WTC11 (cell line): ENCODE measurements around the gene EIF5B. TPM values are rescaled to one million over a fixed set of nuclear protein-coding genes. Genes with fewer than 3 reads are reported as not detected.

ENCODE experiments used
- ATAC-seq: fragments of 200-7000 bp; cut with Tn5 transposase; 2 replicates; pipeline ENCODE4 v1.10.0; 2021; ENCODE audit warnings: mild to moderate bottlenecking, moderate library complexity
- CTCF ChIA-PET: fragments of 300-600 bp; sonication (Branson Sonifier 250); formaldehyde crosslinking; loops from one replicate; lab custom pipeline; 2021; ENCODE audit warnings: antibody characterized with exemption; lab: Charles Lee
- POLR2A ChIA-PET: fragments of 350-600 bp; sonication (Branson Sonifier 250); formaldehyde crosslinking; loops from one replicate; lab custom pipeline; 2021; ENCODE audit warnings: antibody characterized with exemption; lab: Charles Lee
- DNase-seq: peaks from one replicate; pipeline ENCODE4 v3.0.0; 2021; ENCODE audit warnings: low spot score
- H3K27ac Mint-ChIP-seq: 2 replicates; pipeline ENCODE4 v1.8.0; 2021; ENCODE audit warnings: mixed read lengths
- H3K27me3 Mint-ChIP-seq: 2 replicates; pipeline ENCODE4 v1.8.0; 2021; ENCODE audit warnings: low read depth, mild to moderate bottlenecking, moderate library complexity, mixed read lengths
- H3K36me3 Mint-ChIP-seq: 2 replicates; pipeline ENCODE4 v1.8.0; 2021; ENCODE audit warnings: mixed read lengths
- H3K4me1 Mint-ChIP-seq: 2 replicates; pipeline ENCODE4 v1.8.0; 2022; ENCODE audit warnings: mixed read lengths
- H3K4me3 Mint-ChIP-seq: 2 replicates; pipeline ENCODE4 v1.8.0; 2021; ENCODE audit warnings: mild to moderate bottlenecking, moderate library complexity, mixed read lengths
- H3K9me3 Mint-ChIP-seq: 2 replicates; pipeline ENCODE4 v1.8.0; 2021; ENCODE audit warnings: mixed read lengths
- ESRRA ChIP-seq: sonication (generic); formaldehyde crosslinking; IDR thresholded peaks from 2 replicates; pipeline ENCODE4 v1.8.1; 2022; ENCODE audit warnings: mild to moderate bottlenecking, missing genetic modification reagents, borderline replicate concordance
- GABPB1 ChIP-seq: sonication (generic); formaldehyde crosslinking; IDR thresholded peaks from 2 replicates; pipeline ENCODE4 v1.8.1; 2023; ENCODE audit warnings: mild to moderate bottlenecking, missing genetic modification reagents
- IRF2 ChIP-seq: sonication (generic); formaldehyde crosslinking; IDR thresholded peaks from 2 replicates; pipeline ENCODE4 v1.8.0; 2022; ENCODE audit warnings: low read depth, missing genetic modification reagents, borderline replicate concordance
- MXD4 ChIP-seq: fragments of 250-450 bp; sonication (Bioruptor Pico); IDR thresholded peaks from 2 replicates; pipeline ENCODE4 v1.8.0; 2021; ENCODE audit warnings: mild to moderate bottlenecking, moderate library complexity, borderline replicate concordance
- NFATC4 ChIP-seq: fragments of 250-450 bp; sonication (Bioruptor Pico); IDR thresholded peaks from 2 replicates; pipeline ENCODE4 v1.9.0; 2021; ENCODE audit warnings: mild to moderate bottlenecking
- TEAD1 ChIP-seq: sonication (generic); formaldehyde crosslinking; IDR thresholded peaks from 2 replicates; pipeline ENCODE4 v1.8.0; 2022; ENCODE audit warnings: mild to moderate bottlenecking, missing genetic modification reagents
- TEAD4 ChIP-seq: sonication (generic); formaldehyde crosslinking; IDR thresholded peaks from 2 replicates; pipeline ENCODE4 v1.8.0; 2022; ENCODE audit warnings: mild to moderate bottlenecking, missing genetic modification reagents
- ZNF121 ChIP-seq: sonication (generic); formaldehyde crosslinking; IDR thresholded peaks from 2 replicates; pipeline ENCODE4 v1.8.0; 2023; ENCODE audit warnings: missing genetic modification reagents
- ZNF263 ChIP-seq: sonication (generic); formaldehyde crosslinking; IDR thresholded peaks from 2 replicates; pipeline ENCODE4 v1.8.1; 2022; ENCODE audit warnings: low read depth, mild to moderate bottlenecking, moderate library complexity, missing genetic modification reagents
- ZNF423 ChIP-seq: fragments of 250-450 bp; sonication (Bioruptor Pico); IDR thresholded peaks from 2 replicates; pipeline ENCODE4 v2.1.2; 2022; ENCODE audit warnings: mild to moderate bottlenecking, moderate library complexity
- ZNF671 ChIP-seq: fragments of 250-450 bp; sonication (Bioruptor Pico); IDR thresholded peaks from 2 replicates; pipeline ENCODE4 v1.8.0; 2021; ENCODE audit warnings: mild to moderate bottlenecking
- total RNA-seq: library from RNA; stranded (reverse); gene quantifications from 3 replicates; pipeline ENCODE4 v1.2.3, GENCODE V29; 2021
- TF ChIP-seq, protein P1 (sequence below): sonication (generic); formaldehyde crosslinking; IDR thresholded peaks from 2 replicates; pipeline ENCODE4 v1.8.0; 2023; ENCODE audit warnings: missing genetic modification reagents, mild to moderate bottlenecking, borderline replicate concordance
- TF ChIP-seq, protein P2 (sequence below): sonication (generic); formaldehyde crosslinking; IDR thresholded peaks from 2 replicates; pipeline ENCODE4 v1.8.1; 2023; ENCODE audit warnings: mild to moderate bottlenecking, missing genetic modification reagents, moderate library complexity
- TF ChIP-seq, protein P3 (sequence below): sonication (generic); formaldehyde crosslinking; IDR thresholded peaks from 2 replicates; pipeline ENCODE4 v1.8.1; 2022; ENCODE audit warnings: missing genetic modification reagents, borderline replicate concordance
- TF ChIP-seq, protein P4 (sequence below): fragments of 250-450 bp; sonication (Bioruptor Pico); IDR thresholded peaks from 2 replicates; pipeline ENCODE4 v1.8.0; 2021; ENCODE audit warnings: mild to moderate bottlenecking
- TF ChIP-seq, protein P5 (sequence below): sonication (generic); formaldehyde crosslinking; IDR thresholded peaks from 2 replicates; pipeline ENCODE4 v1.8.1; 2022; ENCODE audit warnings: low read depth, missing genetic modification reagents, borderline replicate concordance
- TF ChIP-seq, protein P6 (sequence below): fragments of 200-600 bp; IDR thresholded peaks from 2 replicates; pipeline ENCODE4 v1.8.0; 2022; ENCODE audit warnings: antibody characterized with exemption
- TF ChIP-seq, protein P7 (sequence below): sonication (generic); formaldehyde crosslinking; conservative IDR thresholded peaks from 2 replicates; pipeline ENCODE4 v1.8.1; 2022; ENCODE audit warnings: mild to moderate bottlenecking, missing genetic modification reagents

EIF5B gene
- total RNA-seq, 1 experiment from 2014 or later, result 68.8 TPM

DNA sequence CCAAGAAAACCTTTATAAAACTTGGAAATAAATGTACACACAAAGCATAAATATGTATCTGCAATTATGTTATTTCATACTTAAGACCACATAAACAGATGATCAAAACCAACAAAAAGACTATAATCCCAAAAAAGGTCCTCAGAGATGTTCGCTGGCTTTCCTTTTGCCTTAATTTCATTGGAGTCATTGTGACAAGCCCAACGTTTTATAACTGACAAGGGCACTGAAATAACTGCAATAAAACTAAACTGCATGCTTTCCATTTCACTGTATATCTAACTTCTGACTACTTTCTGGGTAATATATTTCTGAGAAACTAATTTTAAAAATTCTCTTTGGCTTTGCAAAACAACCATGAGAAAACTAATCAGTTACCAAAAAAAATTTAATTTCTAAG is 96.2 kb downstream of the EIF5B start:
- Mint-ChIP-seq H3K27me3 (no peaks in the 10 kb centered on the region), H3K4me3 (no peak overlapping the region), H3K9me3 (no peaks in the 10 kb centered on the region), H3K36me3 (peaks cover 35% of the 10 kb centered on the region), H3K4me1 (peaks cover 7% of the 10 kb centered on the region), H3K27ac (no peak overlapping the region)
- TF ChIP-seq TEAD1 (CRISPR knock-in tag), result no peak
- TF ChIP-seq TEAD4 (CRISPR knock-in tag), result no peak
- no peak for TF ChIP-seq ESRRA (CRISPR knock-in tag)
- no peak for TF ChIP-seq MXD4 (CRISPR knock-in tag)
- no peak for TF ChIP-seq ZNF671 (CRISPR knock-in tag)
- DNase-seq (no peak), ATAC-seq (no peak)
- CTCF ChIA-PET, result no interaction called here
- POLR2A ChIA-PET, result no interaction called here

DNA sequence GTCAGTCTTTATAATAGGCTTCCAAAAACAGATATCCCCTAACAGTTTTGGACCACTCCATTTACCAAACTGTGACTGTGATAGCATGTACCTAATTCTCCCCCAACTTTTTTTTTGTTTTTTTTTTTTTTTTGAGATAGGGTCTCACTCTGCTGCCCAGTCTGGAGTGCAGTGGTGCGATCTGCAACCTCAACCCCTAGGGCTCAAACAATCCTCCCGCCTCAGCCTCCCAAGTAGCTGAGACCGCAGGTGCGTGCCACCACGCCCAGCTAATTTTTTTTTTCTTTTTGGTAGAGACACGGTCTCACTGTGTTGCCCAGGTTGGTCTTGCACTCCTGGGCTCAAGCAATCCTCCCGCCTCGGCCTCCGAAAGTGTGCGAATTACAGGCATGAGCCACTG is 99.7 kb downstream of the EIF5B start:
- Mint-ChIP-seq H3K36me3 (peaks cover 18% of the 10 kb centered on the region), H3K9me3 (no peaks in the 10 kb centered on the region), H3K27ac (no peak overlapping the region), H3K4me3 (no peak overlapping the region), H3K27me3 (no peaks in the 10 kb centered on the region), H3K4me1 (peaks cover 37% of the 10 kb centered on the region)
- ATAC-seq (no peak), DNase-seq (no peak)
- TF ChIP-seq ZNF423 (CRISPR knock-in tag) (no peak), ZNF121 (CRISPR knock-in tag) (peak; percentile 93)
- POLR2A ChIA-PET, result no interaction called here
- CTCF ChIA-PET, result no interaction called here

DNA sequence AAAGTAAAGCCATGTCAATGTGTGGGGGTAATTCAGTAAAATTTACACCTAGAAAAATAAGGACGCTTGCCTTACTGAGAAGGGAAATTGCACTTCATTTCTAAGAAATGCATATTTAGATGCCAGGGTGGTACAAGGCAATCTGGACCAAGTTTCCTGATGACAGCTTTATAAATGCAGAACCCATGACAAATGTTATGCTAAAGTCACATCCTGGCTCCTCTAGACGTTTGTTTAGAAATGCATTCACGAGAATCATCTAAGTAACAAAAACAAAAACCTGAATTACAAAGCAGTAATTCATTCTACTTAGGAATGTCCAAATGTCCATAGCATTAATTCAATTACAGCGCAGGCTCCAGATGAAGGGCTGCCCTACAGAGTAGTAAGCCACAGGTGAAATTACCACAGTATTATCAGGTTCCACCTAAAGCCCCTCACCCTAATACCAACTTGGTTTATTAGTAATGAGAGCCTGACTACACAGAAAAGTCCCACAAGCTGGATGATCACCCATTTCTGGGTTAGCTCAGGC is 102.8 kb downstream of the EIF5B start:
- TF ChIP-seq, protein P1, sequence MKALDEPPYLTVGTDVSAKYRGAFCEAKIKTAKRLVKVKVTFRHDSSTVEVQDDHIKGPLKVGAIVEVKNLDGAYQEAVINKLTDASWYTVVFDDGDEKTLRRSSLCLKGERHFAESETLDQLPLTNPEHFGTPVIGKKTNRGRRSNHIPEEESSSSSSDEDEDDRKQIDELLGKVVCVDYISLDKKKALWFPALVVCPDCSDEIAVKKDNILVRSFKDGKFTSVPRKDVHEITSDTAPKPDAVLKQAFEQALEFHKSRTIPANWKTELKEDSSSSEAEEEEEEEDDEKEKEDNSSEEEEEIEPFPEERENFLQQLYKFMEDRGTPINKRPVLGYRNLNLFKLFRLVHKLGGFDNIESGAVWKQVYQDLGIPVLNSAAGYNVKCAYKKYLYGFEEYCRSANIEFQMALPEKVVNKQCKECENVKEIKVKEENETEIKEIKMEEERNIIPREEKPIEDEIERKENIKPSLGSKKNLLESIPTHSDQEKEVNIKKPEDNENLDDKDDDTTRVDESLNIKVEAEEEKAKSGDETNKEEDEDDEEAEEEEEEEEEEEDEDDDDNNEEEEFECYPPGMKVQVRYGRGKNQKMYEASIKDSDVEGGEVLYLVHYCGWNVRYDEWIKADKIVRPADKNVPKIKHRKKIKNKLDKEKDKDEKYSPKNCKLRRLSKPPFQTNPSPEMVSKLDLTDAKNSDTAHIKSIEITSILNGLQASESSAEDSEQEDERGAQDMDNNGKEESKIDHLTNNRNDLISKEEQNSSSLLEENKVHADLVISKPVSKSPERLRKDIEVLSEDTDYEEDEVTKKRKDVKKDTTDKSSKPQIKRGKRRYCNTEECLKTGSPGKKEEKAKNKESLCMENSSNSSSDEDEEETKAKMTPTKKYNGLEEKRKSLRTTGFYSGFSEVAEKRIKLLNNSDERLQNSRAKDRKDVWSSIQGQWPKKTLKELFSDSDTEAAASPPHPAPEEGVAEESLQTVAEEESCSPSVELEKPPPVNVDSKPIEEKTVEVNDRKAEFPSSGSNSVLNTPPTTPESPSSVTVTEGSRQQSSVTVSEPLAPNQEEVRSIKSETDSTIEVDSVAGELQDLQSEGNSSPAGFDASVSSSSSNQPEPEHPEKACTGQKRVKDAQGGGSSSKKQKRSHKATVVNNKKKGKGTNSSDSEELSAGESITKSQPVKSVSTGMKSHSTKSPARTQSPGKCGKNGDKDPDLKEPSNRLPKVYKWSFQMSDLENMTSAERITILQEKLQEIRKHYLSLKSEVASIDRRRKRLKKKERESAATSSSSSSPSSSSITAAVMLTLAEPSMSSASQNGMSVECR (CRISPR knock-in tag), result no peak
- no peak for TF ChIP-seq GABPB1 (CRISPR knock-in tag)
- TF ChIP-seq, protein P2, sequence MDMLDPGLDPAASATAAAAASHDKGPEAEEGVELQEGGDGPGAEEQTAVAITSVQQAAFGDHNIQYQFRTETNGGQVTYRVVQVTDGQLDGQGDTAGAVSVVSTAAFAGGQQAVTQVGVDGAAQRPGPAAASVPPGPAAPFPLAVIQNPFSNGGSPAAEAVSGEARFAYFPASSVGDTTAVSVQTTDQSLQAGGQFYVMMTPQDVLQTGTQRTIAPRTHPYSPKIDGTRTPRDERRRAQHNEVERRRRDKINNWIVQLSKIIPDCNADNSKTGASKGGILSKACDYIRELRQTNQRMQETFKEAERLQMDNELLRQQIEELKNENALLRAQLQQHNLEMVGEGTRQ (CRISPR knock-in tag), result no peak
- TF ChIP-seq, protein P3, sequence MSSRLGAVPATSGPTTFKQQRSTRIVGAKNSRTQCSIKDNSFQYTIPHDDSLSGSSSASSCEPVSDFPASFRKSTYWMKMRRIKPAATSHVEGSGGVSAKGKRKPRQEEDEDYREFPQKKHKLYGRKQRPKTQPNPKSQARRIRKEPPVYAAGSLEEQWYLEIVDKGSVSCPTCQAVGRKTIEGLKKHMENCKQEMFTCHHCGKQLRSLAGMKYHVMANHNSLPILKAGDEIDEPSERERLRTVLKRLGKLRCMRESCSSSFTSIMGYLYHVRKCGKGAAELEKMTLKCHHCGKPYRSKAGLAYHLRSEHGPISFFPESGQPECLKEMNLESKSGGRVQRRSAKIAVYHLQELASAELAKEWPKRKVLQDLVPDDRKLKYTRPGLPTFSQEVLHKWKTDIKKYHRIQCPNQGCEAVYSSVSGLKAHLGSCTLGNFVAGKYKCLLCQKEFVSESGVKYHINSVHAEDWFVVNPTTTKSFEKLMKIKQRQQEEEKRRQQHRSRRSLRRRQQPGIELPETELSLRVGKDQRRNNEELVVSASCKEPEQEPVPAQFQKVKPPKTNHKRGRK (CRISPR knock-in tag), result no peak
- no peak for TF ChIP-seq ZNF263
- TF ChIP-seq, protein P4, sequence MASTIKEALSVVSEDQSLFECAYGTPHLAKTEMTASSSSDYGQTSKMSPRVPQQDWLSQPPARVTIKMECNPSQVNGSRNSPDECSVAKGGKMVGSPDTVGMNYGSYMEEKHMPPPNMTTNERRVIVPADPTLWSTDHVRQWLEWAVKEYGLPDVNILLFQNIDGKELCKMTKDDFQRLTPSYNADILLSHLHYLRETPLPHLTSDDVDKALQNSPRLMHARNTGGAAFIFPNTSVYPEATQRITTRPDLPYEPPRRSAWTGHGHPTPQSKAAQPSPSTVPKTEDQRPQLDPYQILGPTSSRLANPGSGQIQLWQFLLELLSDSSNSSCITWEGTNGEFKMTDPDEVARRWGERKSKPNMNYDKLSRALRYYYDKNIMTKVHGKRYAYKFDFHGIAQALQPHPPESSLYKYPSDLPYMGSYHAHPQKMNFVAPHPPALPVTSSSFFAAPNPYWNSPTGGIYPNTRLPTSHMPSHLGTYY, result no peak
- TF ChIP-seq NFATC4 (CRISPR knock-in tag), result no peak
- TF ChIP-seq, protein P5, sequence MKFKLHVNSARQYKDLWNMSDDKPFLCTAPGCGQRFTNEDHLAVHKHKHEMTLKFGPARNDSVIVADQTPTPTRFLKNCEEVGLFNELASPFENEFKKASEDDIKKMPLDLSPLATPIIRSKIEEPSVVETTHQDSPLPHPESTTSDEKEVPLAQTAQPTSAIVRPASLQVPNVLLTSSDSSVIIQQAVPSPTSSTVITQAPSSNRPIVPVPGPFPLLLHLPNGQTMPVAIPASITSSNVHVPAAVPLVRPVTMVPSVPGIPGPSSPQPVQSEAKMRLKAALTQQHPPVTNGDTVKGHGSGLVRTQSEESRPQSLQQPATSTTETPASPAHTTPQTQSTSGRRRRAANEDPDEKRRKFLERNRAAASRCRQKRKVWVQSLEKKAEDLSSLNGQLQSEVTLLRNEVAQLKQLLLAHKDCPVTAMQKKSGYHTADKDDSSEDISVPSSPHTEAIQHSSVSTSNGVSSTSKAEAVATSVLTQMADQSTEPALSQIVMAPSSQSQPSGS (CRISPR knock-in tag), result no peak
- no peak for TF ChIP-seq MXD4 (CRISPR knock-in tag)
- TF ChIP-seq, protein P6, sequence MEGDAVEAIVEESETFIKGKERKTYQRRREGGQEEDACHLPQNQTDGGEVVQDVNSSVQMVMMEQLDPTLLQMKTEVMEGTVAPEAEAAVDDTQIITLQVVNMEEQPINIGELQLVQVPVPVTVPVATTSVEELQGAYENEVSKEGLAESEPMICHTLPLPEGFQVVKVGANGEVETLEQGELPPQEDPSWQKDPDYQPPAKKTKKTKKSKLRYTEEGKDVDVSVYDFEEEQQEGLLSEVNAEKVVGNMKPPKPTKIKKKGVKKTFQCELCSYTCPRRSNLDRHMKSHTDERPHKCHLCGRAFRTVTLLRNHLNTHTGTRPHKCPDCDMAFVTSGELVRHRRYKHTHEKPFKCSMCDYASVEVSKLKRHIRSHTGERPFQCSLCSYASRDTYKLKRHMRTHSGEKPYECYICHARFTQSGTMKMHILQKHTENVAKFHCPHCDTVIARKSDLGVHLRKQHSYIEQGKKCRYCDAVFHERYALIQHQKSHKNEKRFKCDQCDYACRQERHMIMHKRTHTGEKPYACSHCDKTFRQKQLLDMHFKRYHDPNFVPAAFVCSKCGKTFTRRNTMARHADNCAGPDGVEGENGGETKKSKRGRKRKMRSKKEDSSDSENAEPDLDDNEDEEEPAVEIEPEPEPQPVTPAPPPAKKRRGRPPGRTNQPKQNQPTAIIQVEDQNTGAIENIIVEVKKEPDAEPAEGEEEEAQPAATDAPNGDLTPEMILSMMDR, result no peak
- TF ChIP-seq, protein P7, sequence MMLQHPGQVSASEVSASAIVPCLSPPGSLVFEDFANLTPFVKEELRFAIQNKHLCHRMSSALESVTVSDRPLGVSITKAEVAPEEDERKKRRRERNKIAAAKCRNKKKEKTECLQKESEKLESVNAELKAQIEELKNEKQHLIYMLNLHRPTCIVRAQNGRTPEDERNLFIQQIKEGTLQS (CRISPR knock-in tag), result no peak
- TF ChIP-seq IRF2, result no peak
- CTCF ChIA-PET, result interaction anchor here (0.7 to 1.3 kb wide), 3 partner anchors 36 to 114 kb away, joined by 3 to 4 read pairs (median 3); partner anchors contain the start of gene REV1

More for the DNA sequence above, 102.8 kb downstream of the EIF5B start:
- Mint-ChIP-seq H3K27ac (peak overlapping the region; percentile 51), H3K9me3 (no peaks in the 10 kb centered on the region), H3K27me3 (no peaks in the 10 kb centered on the region), H3K4me1 (peaks cover 33% of the 10 kb centered on the region), H3K36me3 (peaks cover 19% of the 10 kb centered on the region), H3K4me3 (peak overlapping the region; percentile 22)
- DNase-seq (no peak), ATAC-seq (peak; percentile 60)
- POLR2A ChIA-PET, result interaction anchor here (0.6 kb wide), 1 partner anchor 33 kb away, joined by 4 read pairs; no protein-coding TSS in a partner anchor
